ENCODE measurements around the gene HTR5A. TPM values are rescaled to one million over a fixed set of nuclear protein-coding genes. Genes with fewer than 3 reads are reported as not detected.

HTR5A gene
- total and polyA plus RNA-seq, 10 of the 15 experiments (the other 5 are each of a cell fraction or from before 2014, with no cell fraction given), result not detected

- TF ChIP-seq BCLAF1 (IDR thresholded peaks at IDR 0.05) (no peak), CTCF (IDR thresholded peaks at IDR 0.05 in 2 of 3, conservative IDR thresholded peaks at IDR 0.05 in 1 of 3; ENCODE audit: control insufficient read depth in 2 of 3, extremely low read depth in 1 of 3, insufficient read depth in 1 of 3, low read depth in 3 of 3, low read length in 3 of 3) (no peak), PRDM15 (CRISPR knock-in tag; IDR thresholded peaks at IDR 0.05) (no peak), REST (IDR thresholded peaks at IDR 0.05; ENCODE audit: low read depth, low read length) (no peak)
Measured at GRCh38 chr7:155130493-155130892, 60.4 kb downstream of the HTR5A start (continued).

Measured in GM12878 (cell line).